ENCODE results near the gene SAMD1. TPM values are rescaled to one million over a fixed set of nuclear protein-coding genes. Genes with fewer than 3 reads are reported as not detected.

SAMD1 gene
- total and polyA plus RNA-seq, 2 of the 13 experiments (the other 11 are each of a cell fraction or from before 2014, with no cell fraction given) = 17.5 to 45.0 TPM

- TF ChIP-seq, protein P1, sequence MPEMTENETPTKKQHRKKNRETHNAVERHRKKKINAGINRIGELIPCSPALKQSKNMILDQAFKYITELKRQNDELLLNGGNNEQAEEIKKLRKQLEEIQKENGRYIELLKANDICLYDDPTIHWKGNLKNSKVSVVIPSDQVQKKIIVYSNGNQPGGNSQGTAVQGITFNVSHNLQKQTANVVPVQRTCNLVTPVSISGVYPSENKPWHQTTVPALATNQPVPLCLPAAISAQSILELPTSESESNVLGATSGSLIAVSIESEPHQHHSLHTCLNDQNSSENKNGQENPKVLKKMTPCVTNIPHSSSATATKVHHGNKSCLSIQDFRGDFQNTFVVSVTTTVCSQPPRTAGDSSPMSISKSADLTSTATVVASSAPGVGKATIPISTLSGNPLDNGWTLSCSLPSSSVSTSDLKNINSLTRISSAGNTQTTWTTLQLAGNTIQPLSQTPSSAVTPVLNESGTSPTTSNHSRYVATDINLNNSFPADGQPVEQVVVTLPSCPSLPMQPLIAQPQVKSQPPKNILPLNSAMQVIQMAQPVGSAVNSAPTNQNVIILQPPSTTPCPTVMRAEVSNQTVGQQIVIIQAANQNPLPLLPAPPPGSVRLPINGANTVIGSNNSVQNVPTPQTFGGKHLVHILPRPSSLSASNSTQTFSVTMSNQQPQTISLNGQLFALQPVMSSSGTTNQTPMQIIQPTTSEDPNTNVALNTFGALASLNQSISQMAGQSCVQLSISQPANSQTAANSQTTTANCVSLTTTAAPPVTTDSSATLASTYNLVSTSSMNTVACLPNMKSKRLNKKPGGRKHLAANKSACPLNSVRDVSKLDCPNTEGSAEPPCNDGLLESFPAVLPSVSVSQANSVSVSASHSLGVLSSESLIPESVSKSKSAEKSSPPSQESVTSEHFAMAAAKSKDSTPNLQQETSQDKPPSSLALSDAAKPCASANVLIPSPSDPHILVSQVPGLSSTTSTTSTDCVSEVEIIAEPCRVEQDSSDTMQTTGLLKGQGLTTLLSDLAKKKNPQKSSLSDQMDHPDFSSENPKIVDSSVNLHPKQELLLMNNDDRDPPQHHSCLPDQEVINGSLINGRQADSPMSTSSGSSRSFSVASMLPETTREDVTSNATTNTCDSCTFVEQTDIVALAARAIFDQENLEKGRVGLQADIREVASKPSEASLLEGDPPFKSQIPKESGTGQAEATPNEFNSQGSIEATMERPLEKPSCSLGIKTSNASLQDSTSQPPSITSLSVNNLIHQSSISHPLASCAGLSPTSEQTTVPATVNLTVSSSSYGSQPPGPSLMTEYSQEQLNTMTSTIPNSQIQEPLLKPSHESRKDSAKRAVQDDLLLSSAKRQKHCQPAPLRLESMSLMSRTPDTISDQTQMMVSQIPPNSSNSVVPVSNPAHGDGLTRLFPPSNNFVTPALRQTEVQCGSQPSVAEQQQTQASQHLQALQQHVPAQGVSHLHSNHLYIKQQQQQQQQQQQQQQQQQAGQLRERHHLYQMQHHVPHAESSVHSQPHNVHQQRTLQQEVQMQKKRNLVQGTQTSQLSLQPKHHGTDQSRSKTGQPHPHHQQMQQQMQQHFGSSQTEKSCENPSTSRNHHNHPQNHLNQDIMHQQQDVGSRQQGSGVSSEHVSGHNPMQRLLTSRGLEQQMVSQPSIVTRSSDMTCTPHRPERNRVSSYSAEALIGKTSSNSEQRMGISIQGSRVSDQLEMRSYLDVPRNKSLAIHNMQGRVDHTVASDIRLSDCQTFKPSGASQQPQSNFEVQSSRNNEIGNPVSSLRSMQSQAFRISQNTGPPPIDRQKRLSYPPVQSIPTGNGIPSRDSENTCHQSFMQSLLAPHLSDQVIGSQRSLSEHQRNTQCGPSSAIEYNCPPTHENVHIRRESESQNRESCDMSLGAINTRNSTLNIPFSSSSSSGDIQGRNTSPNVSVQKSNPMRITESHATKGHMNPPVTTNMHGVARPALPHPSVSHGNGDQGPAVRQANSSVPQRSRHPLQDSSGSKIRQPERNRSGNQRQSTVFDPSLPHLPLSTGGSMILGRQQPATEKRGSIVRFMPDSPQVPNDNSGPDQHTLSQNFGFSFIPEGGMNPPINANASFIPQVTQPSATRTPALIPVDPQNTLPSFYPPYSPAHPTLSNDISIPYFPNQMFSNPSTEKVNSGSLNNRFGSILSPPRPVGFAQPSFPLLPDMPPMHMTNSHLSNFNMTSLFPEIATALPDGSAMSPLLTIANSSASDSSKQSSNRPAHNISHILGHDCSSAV (CRISPR knock-in tag; IDR thresholded peaks at IDR 0.05; ENCODE audit: borderline replicate concordance) = no peak
- 0 out of 2 replicates have a peak, but pooled peaks have one; percentile 53 for TF ChIP-seq ATF2 (CRISPR knock-in tag; IDR thresholded peaks at IDR 0.05)
- 0 out of 2 replicates have a peak, but pooled peaks have one; percentile 24 for TF ChIP-seq ESRRA (CRISPR knock-in tag; IDR thresholded peaks at IDR 0.05; ENCODE audit: low read depth)
- TF ChIP-seq GATAD1 (CRISPR knock-in tag; IDR thresholded peaks at IDR 0.05) = 0 out of 2 replicates have a peak, but pooled peaks have one; percentile 11
- TF ChIP-seq HMGXB4 (CRISPR knock-in tag; IDR thresholded peaks at IDR 0.05; ENCODE audit: borderline replicate concordance in 1 of 2, low read depth in 1 of 2) = 0 out of 4 replicates have a peak, but pooled peaks of 1 of the 2 experiments have one; percentile 32
- 0 out of 2 replicates have a peak, but pooled peaks have one; percentile 46 for TF ChIP-seq ZBTB46 (CRISPR knock-in tag; IDR thresholded peaks at IDR 0.05; ENCODE audit: borderline replicate concordance)
- TF ChIP-seq BRD4 (CRISPR knock-in tag; IDR thresholded peaks at IDR 0.05) = no peak
- TF ChIP-seq HNRNPL (IDR thresholded peaks at IDR 0.05; ENCODE audit: low read depth, low read length) = 0 out of 2 replicates have a peak, but pooled peaks have one; percentile 47
- no peak for TF ChIP-seq SRF (IDR thresholded peaks at IDR 0.05; ENCODE audit: low read depth, low read length)
- TF ChIP-seq GABPB1 (CRISPR knock-in tag; IDR thresholded peaks at IDR 0.05) = peak; percentile 80
- TF ChIP-seq, protein P2, sequence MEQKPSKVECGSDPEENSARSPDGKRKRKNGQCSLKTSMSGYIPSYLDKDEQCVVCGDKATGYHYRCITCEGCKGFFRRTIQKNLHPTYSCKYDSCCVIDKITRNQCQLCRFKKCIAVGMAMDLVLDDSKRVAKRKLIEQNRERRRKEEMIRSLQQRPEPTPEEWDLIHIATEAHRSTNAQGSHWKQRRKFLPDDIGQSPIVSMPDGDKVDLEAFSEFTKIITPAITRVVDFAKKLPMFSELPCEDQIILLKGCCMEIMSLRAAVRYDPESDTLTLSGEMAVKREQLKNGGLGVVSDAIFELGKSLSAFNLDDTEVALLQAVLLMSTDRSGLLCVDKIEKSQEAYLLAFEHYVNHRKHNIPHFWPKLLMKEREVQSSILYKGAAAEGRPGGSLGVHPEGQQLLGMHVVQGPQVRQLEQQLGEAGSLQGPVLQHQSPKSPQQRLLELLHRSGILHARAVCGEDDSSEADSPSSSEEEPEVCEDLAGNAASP (CRISPR knock-in tag; IDR thresholded peaks at IDR 0.05; ENCODE audit: borderline replicate concordance) = 0 out of 2 replicates have a peak, but pooled peaks have one; percentile 45
- TF ChIP-seq KAT7 (CRISPR knock-in tag; IDR thresholded peaks at IDR 0.05; ENCODE audit: borderline replicate concordance) = no peak
- TF ChIP-seq MTA1 (CRISPR knock-in tag; IDR thresholded peaks at IDR 0.05; ENCODE audit: borderline replicate concordance) = 0 out of 2 replicates have a peak, but pooled peaks have one; percentile 60
These were observed 22.3 kb upstream of the SAMD1 start (continued) for GRCh38 chr19:14112809-14113385.
